ENCODE data around the gene PDSS1. TPM values are rescaled to one million over a fixed set of nuclear protein-coding genes. Genes with fewer than 3 reads are reported as not detected.

PDSS1 gene
- total and polyA plus RNA-seq, 2 of the 13 experiments (the other 11 are each of a cell fraction or from before 2014, with no cell fraction given), result 18.7 to 19.3 TPM

DNA sequence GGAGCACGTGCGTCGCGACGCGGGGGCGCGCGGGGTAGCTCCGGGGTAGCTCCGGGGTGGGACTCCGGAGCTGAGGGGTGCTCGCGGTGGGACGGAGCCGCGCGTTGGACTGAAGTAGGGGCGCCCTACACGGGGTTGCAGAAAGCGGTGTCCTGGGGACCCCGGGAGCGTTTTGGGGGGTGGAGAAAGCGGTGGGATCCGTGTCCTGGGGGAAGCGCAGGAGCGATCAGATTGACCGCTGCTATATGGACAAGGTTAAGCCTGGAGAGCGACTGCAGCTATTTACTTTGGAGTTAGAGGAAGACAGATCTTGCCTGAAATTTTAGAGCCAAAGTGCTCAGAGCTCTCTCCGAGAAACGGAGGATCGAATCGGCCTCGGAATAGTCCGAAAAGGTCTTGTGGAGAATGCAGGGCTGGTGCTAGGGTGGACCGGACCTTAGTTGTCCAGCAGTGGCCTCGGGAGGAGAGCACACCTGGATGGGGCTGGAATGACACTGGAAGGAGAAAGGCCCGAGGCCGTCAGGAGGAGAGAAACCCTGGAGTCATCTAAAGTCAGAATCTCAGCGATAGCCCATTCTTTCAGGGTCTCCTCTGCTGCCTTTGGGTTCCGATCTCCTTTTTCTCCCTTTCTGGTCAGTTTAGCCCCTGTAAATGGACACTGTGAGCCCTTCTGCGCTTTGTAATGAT lies 564 bp downstream of the PDSS1 start (continued):
- TF ChIP-seq, protein P1, sequence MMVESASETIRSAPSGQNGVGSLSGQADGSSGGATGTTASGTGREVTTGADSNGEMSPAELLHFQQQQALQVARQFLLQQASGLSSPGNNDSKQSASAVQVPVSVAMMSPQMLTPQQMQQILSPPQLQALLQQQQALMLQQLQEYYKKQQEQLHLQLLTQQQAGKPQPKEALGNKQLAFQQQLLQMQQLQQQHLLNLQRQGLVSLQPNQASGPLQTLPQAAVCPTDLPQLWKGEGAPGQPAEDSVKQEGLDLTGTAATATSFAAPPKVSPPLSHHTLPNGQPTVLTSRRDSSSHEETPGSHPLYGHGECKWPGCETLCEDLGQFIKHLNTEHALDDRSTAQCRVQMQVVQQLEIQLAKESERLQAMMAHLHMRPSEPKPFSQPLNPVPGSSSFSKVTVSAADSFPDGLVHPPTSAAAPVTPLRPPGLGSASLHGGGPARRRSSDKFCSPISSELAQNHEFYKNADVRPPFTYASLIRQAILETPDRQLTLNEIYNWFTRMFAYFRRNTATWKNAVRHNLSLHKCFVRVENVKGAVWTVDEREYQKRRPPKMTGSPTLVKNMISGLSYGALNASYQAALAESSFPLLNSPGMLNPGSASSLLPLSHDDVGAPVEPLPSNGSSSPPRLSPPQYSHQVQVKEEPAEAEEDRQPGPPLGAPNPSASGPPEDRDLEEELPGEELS (CRISPR knock-in tag; IDR thresholded peaks at IDR 0.05), result 0 out of 2 replicates have a peak, but pooled peaks have one; percentile 26
- TF ChIP-seq KDM4B (CRISPR knock-in tag; IDR thresholded peaks at IDR 0.05), result no peak
- no peak for TF ChIP-seq ESRRA (CRISPR knock-in tag; IDR thresholded peaks at IDR 0.05; ENCODE audit: low read depth)
- TF ChIP-seq, protein P2, sequence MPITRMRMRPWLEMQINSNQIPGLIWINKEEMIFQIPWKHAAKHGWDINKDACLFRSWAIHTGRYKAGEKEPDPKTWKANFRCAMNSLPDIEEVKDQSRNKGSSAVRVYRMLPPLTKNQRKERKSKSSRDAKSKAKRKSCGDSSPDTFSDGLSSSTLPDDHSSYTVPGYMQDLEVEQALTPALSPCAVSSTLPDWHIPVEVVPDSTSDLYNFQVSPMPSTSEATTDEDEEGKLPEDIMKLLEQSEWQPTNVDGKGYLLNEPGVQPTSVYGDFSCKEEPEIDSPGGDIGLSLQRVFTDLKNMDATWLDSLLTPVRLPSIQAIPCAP (CRISPR knock-in tag; IDR thresholded peaks at IDR 0.05; ENCODE audit: low read depth), result no peak
- no peak for TF ChIP-seq JUN (CRISPR knock-in tag; IDR thresholded peaks at IDR 0.05)
- TF ChIP-seq CAMTA2 (CRISPR knock-in tag; IDR thresholded peaks at IDR 0.05; ENCODE audit: borderline replicate concordance), result no peak
- TF ChIP-seq, protein P3, sequence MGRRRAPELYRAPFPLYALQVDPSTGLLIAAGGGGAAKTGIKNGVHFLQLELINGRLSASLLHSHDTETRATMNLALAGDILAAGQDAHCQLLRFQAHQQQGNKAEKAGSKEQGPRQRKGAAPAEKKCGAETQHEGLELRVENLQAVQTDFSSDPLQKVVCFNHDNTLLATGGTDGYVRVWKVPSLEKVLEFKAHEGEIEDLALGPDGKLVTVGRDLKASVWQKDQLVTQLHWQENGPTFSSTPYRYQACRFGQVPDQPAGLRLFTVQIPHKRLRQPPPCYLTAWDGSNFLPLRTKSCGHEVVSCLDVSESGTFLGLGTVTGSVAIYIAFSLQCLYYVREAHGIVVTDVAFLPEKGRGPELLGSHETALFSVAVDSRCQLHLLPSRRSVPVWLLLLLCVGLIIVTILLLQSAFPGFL (CRISPR knock-in tag; IDR thresholded peaks at IDR 0.05), result no peak
- TF ChIP-seq MZF1 (CRISPR knock-in tag; IDR thresholded peaks at IDR 0.05; ENCODE audit: borderline replicate concordance), result no peak
- no peak for TF ChIP-seq ZNF891 (CRISPR knock-in tag; IDR thresholded peaks at IDR 0.05)
- TF ChIP-seq ZNF432 (CRISPR knock-in tag; IDR thresholded peaks at IDR 0.05; ENCODE audit: borderline replicate concordance), result no peak
- no peak for TF ChIP-seq HNRNPL (IDR thresholded peaks at IDR 0.05; ENCODE audit: low read depth, low read length)
- TF ChIP-seq, protein P4, sequence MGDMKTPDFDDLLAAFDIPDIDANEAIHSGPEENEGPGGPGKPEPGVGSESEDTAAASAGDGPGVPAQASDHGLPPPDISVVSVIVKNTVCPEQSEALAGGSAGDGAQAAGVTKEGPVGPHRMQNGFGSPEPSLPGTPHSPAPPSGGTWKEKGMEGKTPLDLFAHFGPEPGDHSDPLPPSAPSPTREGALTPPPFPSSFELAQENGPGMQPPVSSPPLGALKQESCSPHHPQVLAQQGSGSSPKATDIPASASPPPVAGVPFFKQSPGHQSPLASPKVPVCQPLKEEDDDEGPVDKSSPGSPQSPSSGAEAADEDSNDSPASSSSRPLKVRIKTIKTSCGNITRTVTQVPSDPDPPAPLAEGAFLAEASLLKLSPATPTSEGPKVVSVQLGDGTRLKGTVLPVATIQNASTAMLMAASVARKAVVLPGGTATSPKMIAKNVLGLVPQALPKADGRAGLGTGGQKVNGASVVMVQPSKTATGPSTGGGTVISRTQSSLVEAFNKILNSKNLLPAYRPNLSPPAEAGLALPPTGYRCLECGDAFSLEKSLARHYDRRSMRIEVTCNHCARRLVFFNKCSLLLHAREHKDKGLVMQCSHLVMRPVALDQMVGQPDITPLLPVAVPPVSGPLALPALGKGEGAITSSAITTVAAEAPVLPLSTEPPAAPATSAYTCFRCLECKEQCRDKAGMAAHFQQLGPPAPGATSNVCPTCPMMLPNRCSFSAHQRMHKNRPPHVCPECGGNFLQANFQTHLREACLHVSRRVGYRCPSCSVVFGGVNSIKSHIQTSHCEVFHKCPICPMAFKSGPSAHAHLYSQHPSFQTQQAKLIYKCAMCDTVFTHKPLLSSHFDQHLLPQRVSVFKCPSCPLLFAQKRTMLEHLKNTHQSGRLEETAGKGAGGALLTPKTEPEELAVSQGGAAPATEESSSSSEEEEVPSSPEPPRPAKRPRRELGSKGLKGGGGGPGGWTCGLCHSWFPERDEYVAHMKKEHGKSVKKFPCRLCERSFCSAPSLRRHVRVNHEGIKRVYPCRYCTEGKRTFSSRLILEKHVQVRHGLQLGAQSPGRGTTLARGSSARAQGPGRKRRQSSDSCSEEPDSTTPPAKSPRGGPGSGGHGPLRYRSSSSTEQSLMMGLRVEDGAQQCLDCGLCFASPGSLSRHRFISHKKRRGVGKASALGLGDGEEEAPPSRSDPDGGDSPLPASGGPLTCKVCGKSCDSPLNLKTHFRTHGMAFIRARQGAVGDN (CRISPR knock-in tag; IDR thresholded peaks at IDR 0.05), result peak; percentile 84; the same call in 1 of the 2 replicates
- peak; percentile 83; the same call in 1 of the 2 replicates for TF ChIP-seq ZMAT3 (CRISPR knock-in tag; conservative IDR thresholded peaks at IDR 0.05)
- 0 out of 2 replicates have a peak, but pooled peaks have one; percentile 4 for TF ChIP-seq ZNF614 (CRISPR knock-in tag; IDR thresholded peaks at IDR 0.05; ENCODE audit: borderline replicate concordance)
- TF ChIP-seq ZNF224 (CRISPR knock-in tag; IDR thresholded peaks at IDR 0.05), result no peak
- TF ChIP-seq ZSCAN12 (CRISPR knock-in tag; IDR thresholded peaks at IDR 0.05), result no peak
- TF ChIP-seq, protein P5, sequence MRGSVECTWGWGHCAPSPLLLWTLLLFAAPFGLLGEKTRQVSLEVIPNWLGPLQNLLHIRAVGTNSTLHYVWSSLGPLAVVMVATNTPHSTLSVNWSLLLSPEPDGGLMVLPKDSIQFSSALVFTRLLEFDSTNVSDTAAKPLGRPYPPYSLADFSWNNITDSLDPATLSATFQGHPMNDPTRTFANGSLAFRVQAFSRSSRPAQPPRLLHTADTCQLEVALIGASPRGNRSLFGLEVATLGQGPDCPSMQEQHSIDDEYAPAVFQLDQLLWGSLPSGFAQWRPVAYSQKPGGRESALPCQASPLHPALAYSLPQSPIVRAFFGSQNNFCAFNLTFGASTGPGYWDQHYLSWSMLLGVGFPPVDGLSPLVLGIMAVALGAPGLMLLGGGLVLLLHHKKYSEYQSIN (CRISPR knock-in tag; IDR thresholded peaks at IDR 0.05; ENCODE audit: borderline replicate concordance), result no peak
- TF ChIP-seq, protein P6, sequence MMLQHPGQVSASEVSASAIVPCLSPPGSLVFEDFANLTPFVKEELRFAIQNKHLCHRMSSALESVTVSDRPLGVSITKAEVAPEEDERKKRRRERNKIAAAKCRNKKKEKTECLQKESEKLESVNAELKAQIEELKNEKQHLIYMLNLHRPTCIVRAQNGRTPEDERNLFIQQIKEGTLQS (CRISPR knock-in tag; IDR thresholded peaks at IDR 0.05), result no peak
- no peak for TF ChIP-seq HHEX (CRISPR knock-in tag; IDR thresholded peaks at IDR 0.05)
- TF ChIP-seq KAT7 (CRISPR knock-in tag; IDR thresholded peaks at IDR 0.05; ENCODE audit: borderline replicate concordance), result 0 out of 2 replicates have a peak, but pooled peaks have one; percentile 5

All from HepG2 (cell line).